Activated CD8-positive, alpha-beta T cell treated with anti-CD3 and anti-CD28 coated beads for 36 hours (primary cell): Measurements from ENCODE around the gene SLIT1. TPM values are rescaled to one million over a fixed set of nuclear protein-coding genes. Genes with fewer than 3 reads are reported as not detected.

ENCODE experiments used
- ATAC-seq: fragments of 200-7000 bp; cut with Tn5 transposase; one replicate; pipeline ENCODE4 v1.10.0; 2021; ENCODE audit warnings: mild to moderate bottlenecking, moderate library complexity
- CTCF ChIA-PET: fragments of 350-600 bp; sonication (Branson Sonifier 250); formaldehyde crosslinking; loops from one replicate; lab custom pipeline; 2021; ENCODE audit warnings: antibody characterized with exemption; lab: Charles Lee
- POLR2A ChIA-PET: fragments of 350-600 bp; sonication (Branson Sonifier 250); formaldehyde crosslinking; loops from one replicate; lab custom pipeline; 2021; ENCODE audit warnings: antibody characterized with exemption; lab: Charles Lee
- DNase-seq: peaks from one replicate; pipeline ENCODE4 v3.0.0-alpha.2; 2020
- H3K27ac Mint-ChIP-seq: one replicate; pipeline ENCODE4 v1.8.0; 2021; ENCODE audit warnings: mild to moderate bottlenecking, mixed read lengths
- H3K27me3 Mint-ChIP-seq: one replicate; pipeline ENCODE4 v1.8.0; 2021; ENCODE audit warnings: mixed read lengths
- H3K36me3 Mint-ChIP-seq: one replicate; pipeline ENCODE4 v1.8.0; 2021; ENCODE audit warnings: low read depth, mixed read lengths
- H3K4me1 Mint-ChIP-seq: one replicate; pipeline ENCODE4 v1.8.0; 2021; ENCODE audit warnings: low read depth, mixed read lengths
- H3K4me3 Mint-ChIP-seq: one replicate; pipeline ENCODE4 v1.8.0; 2021; ENCODE audit warnings: mild to moderate bottlenecking, moderate library complexity, mixed read lengths
- H3K9me3 Mint-ChIP-seq: one replicate; pipeline ENCODE4 v1.8.0; 2021; ENCODE audit warnings: mixed read lengths
- intact Hi-C: fragments of 100-400 bp; cut with micrococcal nuclease; formaldehyde crosslinking; loops from one replicate; pipeline ENCODE4 v1.10.0; 2022
- total RNA-seq, 2 experiments: library from RNA; stranded (reverse); gene quantifications; one replicate each; pipeline ENCODE4 v1.2.3, GENCODE V29; 2021
- TF ChIP-seq, protein P1 (sequence below): fragments of 200-600 bp; IDR thresholded peaks from one replicate; pipeline ENCODE4 v1.8.0; 2022; ENCODE audit warnings: antibody characterized with exemption, mild to moderate bottlenecking

The SLIT1 gene
- total RNA-seq, 2 experiments from 2014 or later = 0.34 to 1.2 TPM

DNA sequence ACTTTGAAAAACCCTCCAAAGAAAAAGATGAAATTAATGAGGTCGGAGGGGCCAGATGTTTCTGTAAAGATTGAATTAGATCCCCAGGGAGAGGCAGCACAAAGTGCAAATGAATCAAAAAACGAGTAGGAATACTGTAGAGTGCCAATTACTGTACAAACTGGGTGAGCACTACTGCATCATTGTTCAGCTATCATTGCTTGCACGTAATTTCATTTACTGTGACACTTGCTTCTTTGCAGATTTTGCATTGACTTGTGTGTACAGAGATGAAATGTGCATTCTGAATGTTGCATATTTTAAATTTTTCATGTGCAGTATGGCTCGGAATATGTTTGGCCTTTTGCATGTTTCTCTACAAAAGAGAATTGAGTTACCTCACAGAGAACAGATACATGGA, 230.0 kb downstream of the SLIT1 start:
- H3K4me3 Mint-ChIP-seq = no peak overlapping the region
- TF ChIP-seq, protein P1, sequence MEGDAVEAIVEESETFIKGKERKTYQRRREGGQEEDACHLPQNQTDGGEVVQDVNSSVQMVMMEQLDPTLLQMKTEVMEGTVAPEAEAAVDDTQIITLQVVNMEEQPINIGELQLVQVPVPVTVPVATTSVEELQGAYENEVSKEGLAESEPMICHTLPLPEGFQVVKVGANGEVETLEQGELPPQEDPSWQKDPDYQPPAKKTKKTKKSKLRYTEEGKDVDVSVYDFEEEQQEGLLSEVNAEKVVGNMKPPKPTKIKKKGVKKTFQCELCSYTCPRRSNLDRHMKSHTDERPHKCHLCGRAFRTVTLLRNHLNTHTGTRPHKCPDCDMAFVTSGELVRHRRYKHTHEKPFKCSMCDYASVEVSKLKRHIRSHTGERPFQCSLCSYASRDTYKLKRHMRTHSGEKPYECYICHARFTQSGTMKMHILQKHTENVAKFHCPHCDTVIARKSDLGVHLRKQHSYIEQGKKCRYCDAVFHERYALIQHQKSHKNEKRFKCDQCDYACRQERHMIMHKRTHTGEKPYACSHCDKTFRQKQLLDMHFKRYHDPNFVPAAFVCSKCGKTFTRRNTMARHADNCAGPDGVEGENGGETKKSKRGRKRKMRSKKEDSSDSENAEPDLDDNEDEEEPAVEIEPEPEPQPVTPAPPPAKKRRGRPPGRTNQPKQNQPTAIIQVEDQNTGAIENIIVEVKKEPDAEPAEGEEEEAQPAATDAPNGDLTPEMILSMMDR = no peak
- intact Hi-C loops = no loop called here
- ChIA-PET CTCF (no interaction called here), POLR2A (no interaction called here)
- H3K9me3 Mint-ChIP-seq = no peaks in the 10 kb centered on the region
- no peak for ATAC-seq
- H3K27me3 Mint-ChIP-seq = no peaks in the 10 kb centered on the region
- peaks cover 33% of the 10 kb centered on the region for H3K36me3 Mint-ChIP-seq
- peaks cover 9% of the 10 kb centered on the region for H3K4me1 Mint-ChIP-seq
- H3K27ac Mint-ChIP-seq = no peak overlapping the region
- no peak for DNase-seq

- CTCF ChIA-PET = interaction anchor here (0.6 to 1.2 kb wide), 2 partner anchors 50 to 73 kb away, joined by 3 read pairs; no protein-coding TSS in a partner anchor
- TF ChIP-seq, protein P1 = no peak
- Mint-ChIP-seq H3K4me3 (no peak overlapping the region), H3K4me1 (peaks cover 18% of the 10 kb centered on the region), H3K27me3 (no peaks in the 10 kb centered on the region), H3K36me3 (peaks cover 36% of the 10 kb centered on the region), H3K27ac (no peak overlapping the region), H3K9me3 (no peaks in the 10 kb centered on the region)
- intact Hi-C loops = no loop called here
- no peak for ATAC-seq
- DNase-seq = no peak
- POLR2A ChIA-PET = no interaction called here
These were observed 233.8 kb downstream of the SLIT1 start for GRCh38 chr10:96951954-96952353.

DNA sequence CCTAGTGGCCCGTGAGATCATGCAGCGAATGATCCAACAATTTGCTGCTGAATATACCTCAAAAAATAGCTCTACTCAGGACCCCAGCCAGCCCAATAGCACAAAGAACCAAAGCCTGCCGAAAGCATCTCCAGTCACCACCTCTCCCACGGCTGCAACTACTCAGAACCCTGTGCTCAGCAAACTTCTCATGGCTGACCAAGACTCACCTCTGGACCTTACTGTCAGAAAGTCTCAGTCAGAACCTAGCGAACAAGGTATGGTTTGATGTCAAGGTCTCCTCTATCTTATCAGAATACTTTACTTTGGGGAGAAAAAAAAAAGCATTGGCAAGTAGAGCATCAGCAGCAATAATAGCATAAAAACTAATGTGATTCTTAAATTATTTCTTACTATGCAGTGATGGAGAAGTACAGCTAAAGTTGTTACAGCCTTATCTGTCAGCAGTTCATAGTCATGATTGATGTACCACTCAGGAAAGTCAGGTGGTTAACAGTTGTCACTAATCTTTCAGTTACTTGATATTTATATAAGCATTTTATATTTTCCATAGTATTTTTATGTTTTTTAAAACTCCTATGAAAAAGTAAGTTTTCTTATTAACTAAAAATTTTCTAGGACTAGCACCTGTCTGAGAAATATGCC, 236.6 kb downstream of the SLIT1 start:
- intact Hi-C loops = no loop called here
- no peaks in the 10 kb centered on the region for H3K9me3 Mint-ChIP-seq
- no peaks in the 10 kb centered on the region for H3K27me3 Mint-ChIP-seq
- DNase-seq (no peak), ATAC-seq (no peak)
- ChIA-PET CTCF (interaction anchor here (1.2 to 1.7 kb wide), 2 partner anchors 37 to 76 kb away, joined by 3 to 9 read pairs; no protein-coding TSS in a partner anchor), POLR2A (interaction anchor here (0.6 kb wide), 1 partner anchor 26 kb away, joined by 4 read pairs; no protein-coding TSS in a partner anchor)
- peaks cover 26% of the 10 kb centered on the region for H3K4me1 Mint-ChIP-seq
- no peak overlapping the region for H3K27ac Mint-ChIP-seq
- peaks cover 28% of the 10 kb centered on the region for H3K36me3 Mint-ChIP-seq
- TF ChIP-seq, protein P1 = no peak
- H3K4me3 Mint-ChIP-seq = no peak overlapping the region

Other genes starting within 250 kb of the SLIT1 start
- 10 to 100 TPM; 42.3 to 53.2 TPM for gene ARHGAP19, start 106.7 kb upstream of the SLIT1 start, total RNA-seq
- gene FRAT1, start 133.3 kb upstream of the SLIT1 start, total RNA-seq = 1 to 10 TPM; 3.0 to 3.2 TPM
- gene FRAT2, start 148.8 kb upstream of the SLIT1 start, total RNA-seq = 1 to 10 TPM; 5.6 to 6.4 TPM
- 10 to 100 TPM; 50.3 to 51.0 TPM for gene RRP12, start 215.4 kb upstream of the SLIT1 start, total RNA-seq
- 1,000 to 10,000 TPM; 1,193 to 1,205 TPM for gene PGAM1, start 240.2 kb upstream of the SLIT1 start, total RNA-seq